GM19467 (cell line): ENCODE results near the gene MALAT1.
"Not testable (repeated sequence)": the region's sequence is repeated elsewhere in the genome, so short reads cannot be mapped to it uniquely, and the experiment has no call there.

Source experiments
- ATAC-seq: cut with Tn5 transposase; IDR thresholded peaks from one replicate; pipeline ENCODE4 v1.9.1; 2021; ENCODE audit warnings: mild to moderate bottlenecking, moderate library complexity; ENCODE audit not compliant: unreplicated experiment

The MALAT1 gene

DNA sequence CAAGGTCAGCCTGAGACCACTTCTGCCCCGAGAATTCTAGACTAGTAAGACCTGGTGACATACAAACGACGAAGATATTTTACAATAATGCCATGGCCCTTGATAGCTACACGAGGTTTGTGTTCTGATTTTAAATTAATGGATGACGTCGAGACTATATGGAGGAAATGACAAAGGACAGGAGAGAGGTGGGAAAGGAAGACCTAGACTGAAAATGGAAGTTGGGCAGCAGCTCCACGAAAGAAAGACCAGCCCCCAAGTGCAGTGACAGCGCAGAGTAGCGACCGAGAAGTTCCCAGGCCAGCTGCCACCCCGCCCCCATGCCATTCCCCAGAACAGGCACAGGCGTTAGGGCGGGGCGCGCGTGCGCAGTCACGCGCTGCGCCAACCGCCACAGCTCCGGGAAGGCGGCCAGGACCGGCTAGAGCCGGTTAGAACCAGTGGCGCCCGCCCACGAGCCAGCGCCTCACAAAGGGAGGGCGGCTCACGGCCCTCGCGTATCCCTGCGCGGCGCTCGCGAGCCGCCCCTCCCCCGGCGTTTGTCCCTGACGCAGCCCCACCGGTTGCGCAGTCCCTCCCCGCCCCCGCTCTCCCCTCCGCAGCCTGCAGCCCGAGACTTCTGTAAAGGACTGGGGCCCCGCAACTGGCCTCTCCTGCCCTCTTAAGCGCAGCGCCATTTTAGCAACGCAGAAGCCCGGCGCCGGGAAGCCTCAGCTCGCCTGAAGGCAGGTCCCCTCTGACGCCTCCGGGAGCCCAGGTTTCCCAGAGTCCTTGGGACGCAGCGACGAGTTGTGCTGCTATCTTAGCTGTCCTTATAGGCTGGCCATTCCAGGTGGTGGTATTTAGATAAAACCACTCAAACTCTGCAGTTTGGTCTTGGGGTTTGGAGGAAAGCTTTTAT lies 1.5 kb upstream of the MALAT1 start:
- peak; percentile 50 for ATAC-seq

DNA sequence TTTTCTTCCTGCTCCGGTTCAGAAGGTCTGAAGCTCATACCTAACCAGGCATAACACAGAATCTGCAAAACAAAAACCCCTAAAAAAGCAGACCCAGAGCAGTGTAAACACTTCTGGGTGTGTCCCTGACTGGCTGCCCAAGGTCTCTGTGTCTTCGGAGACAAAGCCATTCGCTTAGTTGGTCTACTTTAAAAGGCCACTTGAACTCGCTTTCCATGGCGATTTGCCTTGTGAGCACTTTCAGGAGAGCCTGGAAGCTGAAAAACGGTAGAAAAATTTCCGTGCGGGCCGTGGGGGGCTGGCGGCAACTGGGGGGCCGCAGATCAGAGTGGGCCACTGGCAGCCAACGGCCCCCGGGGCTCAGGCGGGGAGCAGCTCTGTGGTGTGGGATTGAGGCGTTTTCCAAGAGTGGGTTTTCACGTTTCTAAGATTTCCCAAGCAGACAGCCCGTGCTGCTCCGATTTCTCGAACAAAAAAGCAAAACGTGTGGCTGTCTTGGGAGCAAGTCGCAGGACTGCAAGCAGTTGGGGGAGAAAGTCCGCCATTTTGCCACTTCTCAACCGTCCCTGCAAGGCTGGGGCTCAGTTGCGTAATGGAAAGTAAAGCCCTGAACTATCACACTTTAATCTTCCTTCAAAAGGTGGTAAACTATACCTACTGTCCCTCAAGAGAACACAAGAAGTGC lies 661 bp upstream of the MALAT1 start:
- no peak for ATAC-seq

DNA sequence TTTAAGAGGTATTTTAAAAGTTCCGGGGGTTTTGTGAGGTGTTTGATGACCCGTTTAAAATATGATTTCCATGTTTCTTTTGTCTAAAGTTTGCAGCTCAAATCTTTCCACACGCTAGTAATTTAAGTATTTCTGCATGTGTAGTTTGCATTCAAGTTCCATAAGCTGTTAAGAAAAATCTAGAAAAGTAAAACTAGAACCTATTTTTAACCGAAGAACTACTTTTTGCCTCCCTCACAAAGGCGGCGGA lies 193 bp upstream of the MALAT1 start:
- ATAC-seq = no peak

- no peak for ATAC-seq
Observed at GRCh38 chr11:65499713-65500386, 1.0 kb downstream of the MALAT1 start.

DNA sequence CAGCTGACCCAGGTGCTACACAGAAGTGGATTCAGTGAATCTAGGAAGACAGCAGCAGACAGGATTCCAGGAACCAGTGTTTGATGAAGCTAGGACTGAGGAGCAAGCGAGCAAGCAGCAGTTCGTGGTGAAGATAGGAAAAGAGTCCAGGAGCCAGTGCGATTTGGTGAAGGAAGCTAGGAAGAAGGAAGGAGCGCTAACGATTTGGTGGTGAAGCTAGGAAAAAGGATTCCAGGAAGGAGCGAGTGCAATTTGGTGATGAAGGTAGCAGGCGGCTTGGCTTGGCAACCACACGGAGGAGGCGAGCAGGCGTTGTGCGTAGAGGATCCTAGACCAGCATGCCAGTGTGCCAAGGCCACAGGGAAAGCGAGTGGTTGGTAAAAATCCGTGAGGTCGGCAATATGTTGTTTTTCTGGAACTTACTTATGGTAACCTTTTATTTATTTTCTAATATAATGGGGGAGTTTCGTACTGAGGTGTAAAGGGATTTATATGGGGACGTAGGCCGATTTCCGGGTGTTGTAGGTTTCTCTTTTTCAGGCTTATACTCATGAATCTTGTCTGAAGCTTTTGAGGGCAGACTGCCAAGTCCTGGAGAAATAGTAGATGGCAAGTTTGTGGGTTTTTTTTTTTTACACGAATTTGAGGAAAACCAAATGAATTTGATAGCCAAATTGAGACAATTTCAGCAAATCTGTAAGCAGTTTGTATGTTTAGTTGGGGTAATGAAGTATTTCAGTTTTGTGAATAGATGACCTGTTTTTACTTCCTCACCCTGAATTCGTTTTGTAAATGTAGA lies 1.7 kb downstream of the MALAT1 start:
- no peak for ATAC-seq

GRCh38 chr11:65501186-65501471 lies 2.3 kb downstream of the MALAT1 start:
- ATAC-seq = no peak

GRCh38 chr11:65501472-65502273 lies 2.8 kb downstream of the MALAT1 start:
- ATAC-seq = no peak

- no peak for ATAC-seq
Observed at GRCh38 chr11:65502274-65502554, 3.4 kb downstream of the MALAT1 start.

GRCh38 chr11:65502555-65503367 lies 3.9 kb downstream of the MALAT1 start:
- ATAC-seq = no peak

- no peak for ATAC-seq
Observed at GRCh38 chr11:65503368-65503948, 4.6 kb downstream of the MALAT1 start.

- ATAC-seq = no peak
Observed at GRCh38 chr11:65503949-65504673, 5.3 kb downstream of the MALAT1 start.

DNA sequence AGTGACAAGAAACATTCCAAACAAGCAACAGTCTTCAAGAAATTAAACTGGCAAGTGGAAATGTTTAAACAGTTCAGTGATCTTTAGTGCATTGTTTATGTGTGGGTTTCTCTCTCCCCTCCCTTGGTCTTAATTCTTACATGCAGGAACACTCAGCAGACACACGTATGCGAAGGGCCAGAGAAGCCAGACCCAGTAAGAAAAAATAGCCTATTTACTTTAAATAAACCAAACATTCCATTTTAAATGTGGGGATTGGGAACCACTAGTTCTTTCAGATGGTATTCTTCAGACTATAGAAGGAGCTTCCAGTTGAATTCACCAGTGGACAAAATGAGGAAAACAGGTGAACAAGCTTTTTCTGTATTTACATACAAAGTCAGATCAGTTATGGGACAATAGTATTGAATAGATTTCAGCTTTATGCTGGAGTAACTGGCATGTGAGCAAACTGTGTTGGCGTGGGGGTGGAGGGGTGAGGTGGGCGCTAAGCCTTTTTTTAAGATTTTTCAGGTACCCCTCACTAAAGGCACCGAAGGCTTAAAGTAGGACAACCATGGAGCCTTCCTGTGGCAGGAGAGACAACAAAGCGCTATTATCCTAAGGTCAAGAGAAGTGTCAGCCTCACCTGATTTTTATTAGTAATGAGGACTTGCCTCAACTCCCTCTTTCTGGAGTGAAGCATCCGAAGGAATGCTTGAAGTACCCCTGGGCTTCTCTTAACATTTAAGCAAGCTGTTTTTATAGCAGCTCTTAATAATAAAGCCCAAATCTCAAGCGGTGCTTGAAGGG lies 6.0 kb downstream of the MALAT1 start:
- ATAC-seq = no peak

DNA sequence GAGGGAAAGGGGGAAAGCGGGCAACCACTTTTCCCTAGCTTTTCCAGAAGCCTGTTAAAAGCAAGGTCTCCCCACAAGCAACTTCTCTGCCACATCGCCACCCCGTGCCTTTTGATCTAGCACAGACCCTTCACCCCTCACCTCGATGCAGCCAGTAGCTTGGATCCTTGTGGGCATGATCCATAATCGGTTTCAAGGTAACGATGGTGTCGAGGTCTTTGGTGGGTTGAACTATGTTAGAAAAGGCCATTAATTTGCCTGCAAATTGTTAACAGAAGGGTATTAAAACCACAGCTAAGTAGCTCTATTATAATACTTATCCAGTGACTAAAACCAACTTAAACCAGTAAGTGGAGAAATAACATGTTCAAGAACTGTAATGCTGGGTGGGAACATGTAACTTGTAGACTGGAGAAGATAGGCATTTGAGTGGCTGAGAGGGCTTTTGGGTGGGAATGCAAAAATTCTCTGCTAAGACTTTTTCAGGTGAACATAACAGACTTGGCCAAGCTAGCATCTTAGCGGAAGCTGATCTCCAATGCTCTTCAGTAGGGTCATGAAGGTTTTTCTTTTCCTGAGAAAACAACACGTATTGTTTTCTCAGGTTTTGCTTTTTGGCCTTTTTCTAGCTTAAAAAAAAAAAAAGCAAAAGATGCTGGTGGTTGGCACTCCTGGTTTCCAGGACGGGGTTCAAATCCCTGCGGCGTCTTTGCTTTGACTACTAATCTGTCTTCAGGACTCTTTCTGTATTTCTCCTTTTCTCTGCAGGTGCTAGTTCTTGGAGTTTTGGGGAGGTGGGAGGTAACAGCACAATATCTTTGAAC lies 6.8 kb downstream of the MALAT1 start:
- ATAC-seq = no peak

- ATAC-seq = peak; percentile 2
Observed at GRCh38 chr11:65506290-65506771, 7.5 kb downstream of the MALAT1 start.

GRCh38 chr11:65506772-65507505 lies 8.1 kb downstream of the MALAT1 start:
- peak; percentile 32 for ATAC-seq

DNA sequence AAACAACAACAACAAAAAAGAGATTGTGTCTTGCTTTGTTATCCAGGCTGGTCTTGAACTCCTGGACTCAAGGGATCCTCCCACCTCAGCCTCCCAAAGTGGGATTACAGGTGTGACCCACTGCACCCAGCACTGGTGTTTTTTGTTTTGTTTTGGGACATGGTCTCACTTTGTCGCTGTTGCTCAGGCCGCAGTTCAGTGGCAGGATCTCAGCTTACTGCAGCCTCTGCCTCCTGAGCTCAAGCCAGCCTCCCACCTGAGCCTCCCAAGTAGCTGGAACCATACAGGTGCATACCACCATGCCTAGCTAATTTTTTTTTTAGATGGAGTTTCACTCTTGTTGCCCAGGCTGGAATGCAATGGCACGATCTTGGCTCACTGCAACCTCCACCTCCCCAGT lies 13.5 kb downstream of the MALAT1 start:
- ATAC-seq = not testable (repeated sequence)
